Measurements from ENCODE around the gene SRRT. TPM values are rescaled to one million over a fixed set of nuclear protein-coding genes. Genes with fewer than 3 reads are reported as not detected.
A peak's percentile ranks its signal among the peaks of the same experiment; 100 is the strongest.

SRRT gene
- total and polyA plus RNA-seq, 2 of the 4 experiments (the other 2 are of a cell fraction) = 41.4 to 93.5 TPM

DNA sequence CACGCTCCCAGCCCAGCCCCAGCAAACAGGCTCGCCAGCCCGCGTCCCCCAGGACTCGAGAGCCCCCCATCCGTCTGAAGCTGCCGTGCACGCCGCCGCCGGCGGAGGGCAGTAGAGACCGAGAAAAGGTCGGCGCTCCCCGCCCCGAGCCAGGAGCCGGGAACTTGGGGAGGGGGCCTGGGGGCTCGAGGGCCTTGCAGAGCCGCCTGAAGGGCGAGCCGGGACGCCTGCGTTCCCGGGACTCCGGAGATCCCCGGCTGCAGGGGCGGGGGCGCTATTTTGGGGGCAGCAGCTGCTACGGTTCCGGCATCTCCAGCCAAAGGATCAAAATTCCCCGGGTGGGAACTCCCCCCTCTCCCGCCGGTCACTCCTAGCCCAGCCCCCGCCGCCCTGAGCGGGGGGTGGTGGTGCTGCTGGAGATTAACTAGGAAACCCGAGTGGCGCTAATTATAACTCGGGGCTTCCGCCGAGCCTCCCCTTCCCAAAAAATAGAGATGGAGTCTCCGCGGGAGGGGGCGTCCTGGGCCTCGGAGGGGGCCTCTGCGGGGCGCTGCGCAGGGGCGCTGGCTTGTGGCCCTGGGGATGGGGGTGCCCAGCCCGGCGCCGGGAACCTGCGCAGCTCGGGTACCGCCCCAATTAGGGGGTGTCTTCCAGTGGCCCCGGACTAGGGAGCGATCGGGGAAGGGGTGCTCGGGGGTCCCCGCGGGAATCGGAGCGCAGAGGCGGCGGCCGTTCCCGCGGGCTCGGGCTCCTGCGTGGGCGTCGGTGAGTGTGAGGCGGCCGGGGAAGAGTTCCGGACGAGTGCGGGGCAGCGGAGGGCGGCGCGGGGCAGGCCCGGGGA lies 20.2 kb downstream of the SRRT start:
- Histone ChIP-seq H3K18ac (ENCODE audit: low read depth, low read length) (no peak overlapping the region), H4K8ac (ENCODE audit: low read depth in 2 of 2, low read length in 2 of 2) (no peak overlapping the region), H2AK9ac (replicated peaks; ENCODE audit: low read depth, low read length, poor library complexity) (peak overlapping the region; percentile 90), H3K27ac (ENCODE audit: insufficient read depth, low read length) (no peak overlapping the region), H2BK15ac (ENCODE audit: low read depth, low read length) (no peak overlapping the region), H3K23ac (ENCODE audit: low read depth, low read length) (no peak overlapping the region), H2BK20ac (ENCODE audit: low read depth, low read length) (no peak overlapping the region), H3K4me2 (ENCODE audit: low read depth, low read length) (peak overlapping the region; percentile 47; the same call in 1 of the 2 replicates), H3K79me1 (ENCODE audit: low read depth in 1 of 2, low read length in 2 of 2) (no peaks in the 10 kb centered on the region), H2AK5ac (ENCODE audit: low read depth, low read length) (no peak overlapping the region), H3K56ac (ENCODE audit: extremely low read depth, insufficient read depth, low read length) (no peak overlapping the region), H2BK5ac (ENCODE audit: low read depth, low read length, poor library complexity, severe bottlenecking) (no peak overlapping the region), H4K5ac (ENCODE audit: low read depth, low read length) (no peak overlapping the region), H3K9me3 (ENCODE audit: control insufficient read depth, insufficient read depth, low read length) (peaks cover 2% of the 10 kb centered on the region; the same call in 1 of the 2 replicates), H3K4me3 (ENCODE audit: insufficient read depth, low read depth, low read length) (peak overlapping the region; percentile 39), H3K4me1 (ENCODE audit: control insufficient read depth, insufficient read depth, low read length) (peaks cover 6% of the 10 kb centered on the region), H3K36me3 (ENCODE audit: control insufficient read depth, insufficient read depth, low read length) (no peaks in the 10 kb centered on the region), H3K9me1 (ENCODE audit: insufficient read depth, low read length) (peaks cover 3% of the 10 kb centered on the region; the same call in 1 of the 2 replicates), H3K9ac (ENCODE audit: low read depth, low read length) (no peak overlapping the region), H4K91ac (ENCODE audit: insufficient read depth, low read depth, low read length) (no peak overlapping the region), H3K14ac (replicated peaks; ENCODE audit: low read depth, low read length) (no peak overlapping the region), H4K20me1 (ENCODE audit: insufficient read depth, low read length) (peaks cover 4% of the 10 kb centered on the region; the same call in 1 of the 2 replicates), H3K4ac (ENCODE audit: low read depth, low read length) (no peak overlapping the region), H2AFZ (replicated peaks; ENCODE audit: low read length, poor library complexity) (peak overlapping the region; percentile 71), H2BK120ac (ENCODE audit: low read depth, low read length) (no peak overlapping the region), H3K27me3 (ENCODE audit: control insufficient read depth, insufficient read depth, low read length) (peaks cover 33% of the 10 kb centered on the region)
- in situ Hi-C loops (cut with MboI; ENCODE audit: low sequenced_read_pairs) (loop anchor here (5.0 to 10.0 kb wide), 2 partner anchors 162 to 390 kb away; no protein-coding TSS in a partner anchor), dilution Hi-C loops (cut with HindIII; ENCODE audit: low sequenced_read_pairs, unreplicated experiment) (no loop called here), intact Hi-C loops (cut with micrococcal nuclease) (loop anchor here (1.0 kb wide), 1 partner anchor 349 kb away; no protein-coding TSS in a partner anchor)
- ChIA-PET CTCF (interaction anchor here (0.6 to 1.2 kb wide), 3 partner anchors 164 to 195 kb away, joined by 4 to 5 read pairs (median 4); partner anchors contain the start of gene POP7), POLR2A (ENCODE audit: unreplicated experiment) (no interaction called here)
- ATAC-seq (ENCODE audit: low read depth) (peak; percentile 40), DNase-seq (no peak)
- 1% methylated on average over 22 of the region's 83 CpGs; no CpG with 5 or more reads in 1 of the 2 experiments for WGBS, 2 experiments (ENCODE audit: extremely low coverage in 2 of 2, insufficient read length in 1 of 2)
- no TSS peak for BruUV-seq (replicated peaks)
- TF ChIP-seq, protein P1, sequence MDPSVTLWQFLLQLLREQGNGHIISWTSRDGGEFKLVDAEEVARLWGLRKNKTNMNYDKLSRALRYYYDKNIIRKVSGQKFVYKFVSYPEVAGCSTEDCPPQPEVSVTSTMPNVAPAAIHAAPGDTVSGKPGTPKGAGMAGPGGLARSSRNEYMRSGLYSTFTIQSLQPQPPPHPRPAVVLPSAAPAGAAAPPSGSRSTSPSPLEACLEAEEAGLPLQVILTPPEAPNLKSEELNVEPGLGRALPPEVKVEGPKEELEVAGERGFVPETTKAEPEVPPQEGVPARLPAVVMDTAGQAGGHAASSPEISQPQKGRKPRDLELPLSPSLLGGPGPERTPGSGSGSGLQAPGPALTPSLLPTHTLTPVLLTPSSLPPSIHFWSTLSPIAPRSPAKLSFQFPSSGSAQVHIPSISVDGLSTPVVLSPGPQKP (IDR thresholded peaks at IDR 0.05; ENCODE audit: borderline replicate concordance, low read depth, low read length) = no peak
- TF ChIP-seq MXI1 (IDR thresholded peaks at IDR 0.05; ENCODE audit: borderline replicate concordance, low read depth, low read length) (no peak), SMC3 (IDR thresholded peaks at IDR 0.05; ENCODE audit: low read depth, low read length) (peak; percentile 45), RAD21 (IDR thresholded peaks at IDR 0.05; ENCODE audit: low read length) (peak; percentile 74), MAZ (IDR thresholded peaks at IDR 0.05; ENCODE audit: borderline replicate concordance, low read depth, low read length) (peak; percentile 23; the same call in 1 of the 2 replicates), MAFK (IDR thresholded peaks at IDR 0.05; ENCODE audit: low read depth, low read length) (no peak)
- TF ChIP-seq, protein P2, sequence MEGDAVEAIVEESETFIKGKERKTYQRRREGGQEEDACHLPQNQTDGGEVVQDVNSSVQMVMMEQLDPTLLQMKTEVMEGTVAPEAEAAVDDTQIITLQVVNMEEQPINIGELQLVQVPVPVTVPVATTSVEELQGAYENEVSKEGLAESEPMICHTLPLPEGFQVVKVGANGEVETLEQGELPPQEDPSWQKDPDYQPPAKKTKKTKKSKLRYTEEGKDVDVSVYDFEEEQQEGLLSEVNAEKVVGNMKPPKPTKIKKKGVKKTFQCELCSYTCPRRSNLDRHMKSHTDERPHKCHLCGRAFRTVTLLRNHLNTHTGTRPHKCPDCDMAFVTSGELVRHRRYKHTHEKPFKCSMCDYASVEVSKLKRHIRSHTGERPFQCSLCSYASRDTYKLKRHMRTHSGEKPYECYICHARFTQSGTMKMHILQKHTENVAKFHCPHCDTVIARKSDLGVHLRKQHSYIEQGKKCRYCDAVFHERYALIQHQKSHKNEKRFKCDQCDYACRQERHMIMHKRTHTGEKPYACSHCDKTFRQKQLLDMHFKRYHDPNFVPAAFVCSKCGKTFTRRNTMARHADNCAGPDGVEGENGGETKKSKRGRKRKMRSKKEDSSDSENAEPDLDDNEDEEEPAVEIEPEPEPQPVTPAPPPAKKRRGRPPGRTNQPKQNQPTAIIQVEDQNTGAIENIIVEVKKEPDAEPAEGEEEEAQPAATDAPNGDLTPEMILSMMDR (conservative IDR thresholded peaks at IDR 0.05; ENCODE audit: low read depth, low read length) = peak; percentile 74
